HepG2 (cell line): ENCODE data around the gene PFKFB4. TPM values are rescaled to one million over a fixed set of nuclear protein-coding genes. Genes with fewer than 3 reads are reported as not detected.
A peak's percentile ranks its signal among the peaks of the same experiment; 100 is the strongest.

ENCODE experiments used
- ARNTL ChIP-seq: sonication (generic); formaldehyde crosslinking; IDR thresholded peaks from 2 replicates; pipeline ENCODE4 v1.4.0; 2020; ENCODE audit warnings: mild to moderate bottlenecking, missing genetic modification reagents
- CREB1 ChIP-seq, 2 experiments: fragments of 450-650 bp in 1 of 2; IDR thresholded peaks; 2 replicates each; pipeline ENCODE4 v1.6.1; 2016 to 2017; ENCODE audit warnings: control low read depth in 1 of 2, mild to moderate bottlenecking in 1 of 2, missing compliant biosample characterization in 1 of 2, missing genetic modification characterization in 1 of 2
- HHEX ChIP-seq: IDR thresholded peaks from 2 replicates; pipeline ENCODE4 v1.6.1; 2016; ENCODE audit warnings: control low read depth
- KLF15 ChIP-seq: sonication (generic); formaldehyde crosslinking; IDR thresholded peaks from 2 replicates; pipeline ENCODE4 v1.8.1; 2023; ENCODE audit warnings: borderline replicate concordance, mild to moderate bottlenecking, inconsistent platforms, missing genetic modification reagents, mixed read lengths
- MAFG ChIP-seq: sonication (generic); formaldehyde crosslinking; IDR thresholded peaks from 2 replicates; pipeline ENCODE4 v1.5.1; 2020; ENCODE audit warnings: mild to moderate bottlenecking, missing genetic modification reagents
- NR2F6 ChIP-seq, 2 experiments: IDR thresholded peaks; 2 replicates each; pipeline ENCODE4 v1.6.1; 2016; ENCODE audit warnings: antibody characterized with exemption in 1 of 2, mild to moderate bottlenecking in 1 of 2
- RBFOX2 ChIP-seq: fragments of 200-400 bp; formaldehyde crosslinking; IDR thresholded peaks from 2 replicates; pipeline ENCODE4 v1.6.1; 2017; ENCODE audit warnings: low read depth, mild to moderate bottlenecking, low read length
- RFXAP ChIP-seq: sonication (generic); formaldehyde crosslinking; IDR thresholded peaks from 2 replicates; pipeline ENCODE4 v1.4.0; 2020; ENCODE audit warnings: missing genetic modification reagents, borderline replicate concordance
- ZFP1 ChIP-seq: IDR thresholded peaks from 2 replicates; pipeline ENCODE4 v1.6.1; 2016
- ZFYVE20 ChIP-seq: sonication (generic); formaldehyde crosslinking; IDR thresholded peaks from 2 replicates; pipeline ENCODE4 v1.8.0; 2023; ENCODE audit warnings: low read depth, mild to moderate bottlenecking, moderate library complexity, missing genetic modification reagents, borderline replicate concordance
- ZNF121 ChIP-seq: sonication (generic); formaldehyde crosslinking; IDR thresholded peaks from 2 replicates; pipeline ENCODE4 v1.5.0; 2020; ENCODE audit warnings: mild to moderate bottlenecking, missing genetic modification reagents
- ZNF33A ChIP-seq: sonication (generic); formaldehyde crosslinking; IDR thresholded peaks from 2 replicates; pipeline ENCODE4 v1.5.1; 2020; ENCODE audit warnings: missing genetic modification reagents, mild to moderate bottlenecking, moderate library complexity, borderline replicate concordance
- polyA plus RNA-seq, 8 experiments: library from polyadenylated mRNA; depleted of rRNA in 3 of 8; stranded (reverse) in 7 of 8; unstranded in 1 of 8; fragments of >200 nt; fragmentation: Illumina TruSeq in 4 of 8; extraction: Trizol in 4 of 8; gene quantifications; 2 replicates each; pipeline versions ENCODE4 v1.2.1 to v1.2.3, GENCODE V29; 2011 to 2016; ENCODE audit warnings: low read depth in 4 of 8, missing spikeins in 1 of 8, mixed read lengths in 1 of 8; ENCODE audit not compliant: insufficient read depth in 1 of 8
- total RNA-seq, 5 experiments: library from RNA; depleted of rRNA; stranded (reverse); fragments of >200 nt; fragmentation: Illumina TruSeq; extraction: Trizol; gene quantifications; 2 replicates each; pipeline ENCODE4 v1.2.3, GENCODE V29; 2016; ENCODE audit warnings: low read depth in 1 of 5
- TF ChIP-seq, protein P1 (sequence below): sonication (generic); formaldehyde crosslinking; IDR thresholded peaks from 2 replicates; pipeline ENCODE4 v1.5.1; 2020; ENCODE audit warnings: mild to moderate bottlenecking, missing genetic modification reagents, borderline replicate concordance
- TF ChIP-seq, protein P2 (sequence below): sonication (generic); formaldehyde crosslinking; IDR thresholded peaks from 2 replicates; pipeline ENCODE4 v1.4.0; 2020; ENCODE audit warnings: missing genetic modification reagents
- TF ChIP-seq, protein P3 (sequence below): sonication (generic); formaldehyde crosslinking; IDR thresholded peaks from 2 replicates; pipeline ENCODE4 v1.8.0; 2022; ENCODE audit warnings: missing genetic modification reagents, mild to moderate bottlenecking, inconsistent platforms, borderline replicate concordance
- TF ChIP-seq, protein P4 (sequence below): sonication (generic); formaldehyde crosslinking; IDR thresholded peaks from 2 replicates; pipeline ENCODE4 v1.5.0; 2020; ENCODE audit warnings: missing genetic modification reagents
- TF ChIP-seq, protein P5 (sequence below): sonication (generic); formaldehyde crosslinking; IDR thresholded peaks from 2 replicates; pipeline ENCODE4 v1.5.0; 2020; ENCODE audit warnings: mild to moderate bottlenecking, missing genetic modification reagents, borderline replicate concordance
- TF ChIP-seq, protein P6 (sequence below): sonication (generic); formaldehyde crosslinking; IDR thresholded peaks from 2 replicates; pipeline ENCODE4 v1.4.0; 2020; ENCODE audit warnings: missing genetic modification reagents

The PFKFB4 gene
- total and polyA plus RNA-seq, 2 of the 13 experiments (the other 11 are each of a cell fraction or from before 2014, with no cell fraction given) = 7.1 to 103 TPM

DNA sequence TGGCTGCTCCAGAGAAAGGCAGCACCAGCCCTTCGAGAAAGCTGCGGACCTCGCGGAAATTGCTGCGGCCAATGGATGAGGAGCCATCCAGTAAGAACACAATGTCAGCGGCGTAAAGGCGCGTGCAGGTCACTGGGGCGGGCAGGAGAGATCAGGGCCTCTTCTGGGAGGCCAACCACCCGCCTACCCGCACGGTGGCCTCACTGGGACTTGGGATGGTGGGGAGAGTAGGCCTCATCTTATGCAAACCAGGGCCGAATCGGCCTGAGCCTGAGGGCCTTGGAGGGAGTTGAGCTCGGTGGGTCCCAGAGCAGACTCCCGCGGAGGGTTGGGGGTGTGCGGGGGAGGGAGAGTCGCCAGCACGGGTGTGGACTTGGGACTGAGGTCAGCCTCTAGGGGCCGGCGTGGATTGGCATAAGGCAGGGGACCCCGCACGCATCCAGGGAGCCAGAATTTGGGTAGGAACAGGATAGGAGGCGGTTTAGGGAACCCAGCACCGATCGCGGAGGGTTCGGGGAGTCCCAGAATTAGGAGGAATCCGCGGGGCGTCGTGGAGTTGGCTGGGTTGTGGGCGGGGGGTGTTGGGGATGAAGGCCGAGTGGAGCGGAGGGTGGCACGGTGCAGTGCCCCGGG, 37.9 kb upstream of the PFKFB4 start (continued):
- TF ChIP-seq, protein P1, sequence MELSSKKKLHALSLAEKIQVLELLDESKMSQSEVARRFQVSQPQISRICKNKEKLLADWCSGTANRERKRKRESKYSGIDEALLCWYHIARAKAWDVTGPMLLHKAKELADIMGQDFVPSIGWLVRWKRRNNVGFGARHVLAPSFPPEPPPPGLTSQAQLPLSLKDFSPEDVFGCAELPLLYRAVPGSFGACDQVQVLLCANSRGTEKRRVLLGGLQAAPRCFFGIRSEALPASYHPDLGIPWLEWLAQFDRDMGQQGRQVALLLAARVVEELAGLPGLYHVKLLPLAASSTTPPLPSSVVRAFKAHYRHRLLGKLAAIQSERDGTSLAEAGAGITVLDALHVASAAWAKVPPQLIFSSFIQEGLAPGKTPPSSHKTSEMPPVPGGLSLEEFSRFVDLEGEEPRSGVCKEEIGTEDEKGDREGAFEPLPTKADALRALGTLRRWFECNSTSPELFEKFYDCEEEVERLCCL (CRISPR knock-in tag) = no peak
- TF ChIP-seq ZNF121 (CRISPR knock-in tag) = no peak
- TF ChIP-seq MAFG (CRISPR knock-in tag) = no peak
- TF ChIP-seq ZFYVE20 (CRISPR knock-in tag) = no peak
- TF ChIP-seq RFXAP = no peak
- TF ChIP-seq ZFP1 (CRISPR knock-in tag) = no peak
- no peak for TF ChIP-seq ZNF33A (CRISPR knock-in tag)
- no peak for TF ChIP-seq CREB1 (IDR thresholded peaks at IDR 0.05)
- TF ChIP-seq CREB1 (CRISPR knock-in tag; IDR thresholded peaks at IDR 0.05) = no peak
- no peak for TF ChIP-seq RBFOX2
- no peak for TF ChIP-seq KLF15 (CRISPR knock-in tag)
- TF ChIP-seq, protein P2, sequence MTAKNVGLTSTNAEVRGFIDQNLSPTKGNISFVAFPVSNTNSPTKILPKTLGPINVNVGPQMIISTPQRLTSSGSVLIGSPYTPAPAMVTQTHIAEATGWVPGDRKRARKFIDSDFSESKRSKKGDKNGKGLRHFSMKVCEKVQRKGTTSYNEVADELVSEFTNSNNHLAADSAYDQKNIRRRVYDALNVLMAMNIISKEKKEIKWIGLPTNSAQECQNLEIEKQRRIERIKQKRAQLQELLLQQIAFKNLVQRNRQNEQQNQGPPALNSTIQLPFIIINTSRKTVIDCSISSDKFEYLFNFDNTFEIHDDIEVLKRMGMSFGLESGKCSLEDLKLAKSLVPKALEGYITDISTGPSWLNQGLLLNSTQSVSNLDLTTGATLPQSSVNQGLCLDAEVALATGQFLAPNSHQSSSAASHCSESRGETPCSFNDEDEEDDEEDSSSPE = no peak
- no peak for TF ChIP-seq ARNTL (CRISPR knock-in tag)
- TF ChIP-seq HHEX = no peak
- TF ChIP-seq, protein P3, sequence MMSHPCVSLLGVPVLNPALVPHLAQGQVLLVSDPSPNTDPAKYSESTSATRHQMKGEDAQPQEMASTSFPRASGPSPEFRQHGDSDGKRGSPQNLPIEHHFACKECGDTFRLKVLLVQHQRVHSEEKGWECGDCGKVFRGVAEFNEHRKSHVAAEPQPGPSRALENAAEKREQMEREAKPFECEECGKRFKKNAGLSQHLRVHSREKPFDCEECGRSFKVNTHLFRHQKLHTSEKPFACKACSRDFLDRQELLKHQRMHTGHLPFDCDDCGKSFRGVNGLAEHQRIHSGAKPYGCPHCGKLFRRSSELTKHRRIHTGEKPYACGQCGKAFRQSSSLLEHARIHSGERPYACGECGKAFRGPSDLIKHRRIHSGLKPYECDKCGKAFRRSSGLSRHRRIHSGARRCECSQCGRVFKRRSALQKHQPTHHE (CRISPR knock-in tag) = no peak
- TF ChIP-seq, protein P4, sequence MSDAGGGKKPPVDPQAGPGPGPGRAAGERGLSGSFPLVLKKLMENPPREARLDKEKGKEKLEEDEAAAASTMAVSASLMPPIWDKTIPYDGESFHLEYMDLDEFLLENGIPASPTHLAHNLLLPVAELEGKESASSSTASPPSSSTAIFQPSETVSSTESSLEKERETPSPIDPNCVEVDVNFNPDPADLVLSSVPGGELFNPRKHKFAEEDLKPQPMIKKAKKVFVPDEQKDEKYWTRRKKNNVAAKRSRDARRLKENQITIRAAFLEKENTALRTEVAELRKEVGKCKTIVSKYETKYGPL (CRISPR knock-in tag) = no peak
- TF ChIP-seq NR2F6 (IDR thresholded peaks at IDR 0.05) = 0 out of 2 replicates have a peak, but pooled peaks have one; percentile 13
- TF ChIP-seq NR2F6 (CRISPR knock-in tag; IDR thresholded peaks at IDR 0.05) = no peak
- TF ChIP-seq, protein P5, sequence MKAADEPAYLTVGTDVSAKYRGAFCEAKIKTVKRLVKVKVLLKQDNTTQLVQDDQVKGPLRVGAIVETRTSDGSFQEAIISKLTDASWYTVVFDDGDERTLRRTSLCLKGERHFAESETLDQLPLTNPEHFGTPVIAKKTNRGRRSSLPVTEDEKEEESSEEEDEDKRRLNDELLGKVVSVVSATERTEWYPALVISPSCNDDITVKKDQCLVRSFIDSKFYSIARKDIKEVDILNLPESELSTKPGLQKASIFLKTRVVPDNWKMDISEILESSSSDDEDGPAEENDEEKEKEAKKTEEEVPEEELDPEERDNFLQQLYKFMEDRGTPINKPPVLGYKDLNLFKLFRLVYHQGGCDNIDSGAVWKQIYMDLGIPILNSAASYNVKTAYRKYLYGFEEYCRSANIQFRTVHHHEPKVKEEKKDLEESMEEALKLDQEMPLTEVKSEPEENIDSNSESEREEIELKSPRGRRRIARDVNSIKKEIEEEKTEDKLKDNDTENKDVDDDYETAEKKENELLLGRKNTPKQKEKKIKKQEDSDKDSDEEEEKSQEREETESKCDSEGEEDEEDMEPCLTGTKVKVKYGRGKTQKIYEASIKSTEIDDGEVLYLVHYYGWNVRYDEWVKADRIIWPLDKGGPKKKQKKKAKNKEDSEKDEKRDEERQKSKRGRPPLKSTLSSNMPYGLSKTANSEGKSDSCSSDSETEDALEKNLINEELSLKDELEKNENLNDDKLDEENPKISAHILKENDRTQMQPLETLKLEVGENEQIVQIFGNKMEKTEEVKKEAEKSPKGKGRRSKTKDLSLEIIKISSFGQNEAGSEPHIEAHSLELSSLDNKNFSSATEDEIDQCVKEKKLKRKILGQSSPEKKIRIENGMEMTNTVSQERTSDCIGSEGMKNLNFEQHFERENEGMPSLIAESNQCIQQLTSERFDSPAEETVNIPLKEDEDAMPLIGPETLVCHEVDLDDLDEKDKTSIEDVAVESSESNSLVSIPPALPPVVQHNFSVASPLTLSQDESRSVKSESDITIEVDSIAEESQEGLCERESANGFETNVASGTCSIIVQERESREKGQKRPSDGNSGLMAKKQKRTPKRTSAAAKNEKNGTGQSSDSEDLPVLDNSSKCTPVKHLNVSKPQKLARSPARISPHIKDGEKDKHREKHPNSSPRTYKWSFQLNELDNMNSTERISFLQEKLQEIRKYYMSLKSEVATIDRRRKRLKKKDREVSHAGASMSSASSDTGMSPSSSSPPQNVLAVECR (CRISPR knock-in tag) = no peak
- TF ChIP-seq, protein P6, sequence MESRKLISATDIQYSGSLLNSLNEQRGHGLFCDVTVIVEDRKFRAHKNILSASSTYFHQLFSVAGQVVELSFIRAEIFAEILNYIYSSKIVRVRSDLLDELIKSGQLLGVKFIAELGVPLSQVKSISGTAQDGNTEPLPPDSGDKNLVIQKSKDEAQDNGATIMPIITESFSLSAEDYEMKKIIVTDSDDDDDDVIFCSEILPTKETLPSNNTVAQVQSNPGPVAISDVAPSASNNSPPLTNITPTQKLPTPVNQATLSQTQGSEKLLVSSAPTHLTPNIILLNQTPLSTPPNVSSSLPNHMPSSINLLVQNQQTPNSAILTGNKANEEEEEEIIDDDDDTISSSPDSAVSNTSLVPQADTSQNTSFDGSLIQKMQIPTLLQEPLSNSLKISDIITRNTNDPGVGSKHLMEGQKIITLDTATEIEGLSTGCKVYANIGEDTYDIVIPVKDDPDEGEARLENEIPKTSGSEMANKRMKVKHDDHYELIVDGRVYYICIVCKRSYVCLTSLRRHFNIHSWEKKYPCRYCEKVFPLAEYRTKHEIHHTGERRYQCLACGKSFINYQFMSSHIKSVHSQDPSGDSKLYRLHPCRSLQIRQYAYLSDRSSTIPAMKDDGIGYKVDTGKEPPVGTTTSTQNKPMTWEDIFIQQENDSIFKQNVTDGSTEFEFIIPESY (CRISPR knock-in tag) = peak; percentile 96
